Mononuclear cell (primary cell): ENCODE results near the gene SLC35B1. TPM values are rescaled to one million over a fixed set of nuclear protein-coding genes. Genes with fewer than 3 reads are reported as not detected.

ENCODE experiments used
- H3K27me3 ChIP-seq: 2 replicates; pipeline ENCODE4 v1.6.0; 2011; ENCODE audit warnings: low read length, control low read depth; ENCODE audit not compliant: insufficient read depth
- H3K4me1 ChIP-seq: 2 replicates; pipeline ENCODE4 v1.5.1; 2011; ENCODE audit warnings: mild to moderate bottlenecking, low read length, control low read depth; ENCODE audit not compliant: insufficient read depth
- H3K4me3 ChIP-seq: 2 replicates; pipeline ENCODE4 v1.5.1; 2011; ENCODE audit warnings: mild to moderate bottlenecking, low read length, moderate library complexity
- H3K9me3 ChIP-seq: 2 replicates; pipeline ENCODE4 v1.5.1; 2011; ENCODE audit warnings: low read depth, mild to moderate bottlenecking, control low read depth, low read length
- total RNA-seq: library from RNA; depleted of rRNA; stranded (reverse); fragments of >200 nt; gene quantifications from one replicate; pipeline ENCODE4 v1.2.3, GENCODE V29; 2012

The SLC35B1 gene
- total RNA-seq = 38.7 TPM

GRCh38 chr17:49707608-49708514 is at the start of gene SLC35B1:
Gene SLC35B1, minus strand, starts transcription at chr17:49707964. Its CDS starts 131 bp downstream, at chr17:49707833.
- Histone ChIP-seq H3K9me3 (no peaks in the 10 kb centered on the region), H3K4me3 (peak within 1 kb of the TSS; percentile 93), H3K27me3 (no peaks in the 10 kb centered on the region), H3K4me1 (peaks cover 33% of the 10 kb centered on the region)

GRCh38 chr17:49757151-49757777 is 49.5 kb upstream of the SLC35B1 start:
- Histone ChIP-seq H3K4me3 (no peak overlapping the region), H3K4me1 (peaks cover 86% of the 10 kb centered on the region), H3K27me3 (no peaks in the 10 kb centered on the region), H3K9me3 (no peaks in the 10 kb centered on the region)

- peaks cover 83% of the 10 kb centered on the region for H3K4me1 ChIP-seq
- no peak overlapping the region for H3K4me3 ChIP-seq
- H3K9me3 ChIP-seq = no peaks in the 10 kb centered on the region
- no peaks in the 10 kb centered on the region for H3K27me3 ChIP-seq
These were observed 48.8 kb upstream of the SLC35B1 start for GRCh38 chr17:49756323-49757150.

GRCh38 chr17:49755663-49756283 is 48.0 kb upstream of the SLC35B1 start:
- H3K4me1 ChIP-seq = peaks cover 75% of the 10 kb centered on the region
- no peaks in the 10 kb centered on the region for H3K27me3 ChIP-seq
- H3K4me3 ChIP-seq = no peak overlapping the region
- H3K9me3 ChIP-seq = no peaks in the 10 kb centered on the region

- Histone ChIP-seq H3K9me3 (no peaks in the 10 kb centered on the region), H3K4me1 (peaks cover 74% of the 10 kb centered on the region), H3K27me3 (no peaks in the 10 kb centered on the region), H3K4me3 (no peak overlapping the region)
These were observed 46.2 kb upstream of the SLC35B1 start for GRCh38 chr17:49753959-49754391.

GRCh38 chr17:49752508-49752907 is 44.7 kb upstream of the SLC35B1 start:
- Histone ChIP-seq H3K4me1 (peaks cover 77% of the 10 kb centered on the region), H3K27me3 (no peaks in the 10 kb centered on the region), H3K9me3 (no peaks in the 10 kb centered on the region), H3K4me3 (no peak overlapping the region)

GRCh38 chr17:49749730-49750129 is 42.0 kb upstream of the SLC35B1 start:
- H3K27me3 ChIP-seq = no peaks in the 10 kb centered on the region

GRCh38 chr17:49748791-49749190 is 41.0 kb upstream of the SLC35B1 start:
- peaks cover 87% of the 10 kb centered on the region for H3K4me1 ChIP-seq
- H3K9me3 ChIP-seq = no peaks in the 10 kb centered on the region
- H3K27me3 ChIP-seq = no peaks in the 10 kb centered on the region
- H3K4me3 ChIP-seq = no peak overlapping the region

More at GRCh38 chr17:49749730-49750129, 42.0 kb upstream of the SLC35B1 start:
- Histone ChIP-seq H3K9me3 (no peaks in the 10 kb centered on the region), H3K4me1 (peaks cover 82% of the 10 kb centered on the region), H3K4me3 (no peak overlapping the region)

GRCh38 chr17:49748223-49748622 is 40.5 kb upstream of the SLC35B1 start:
- Histone ChIP-seq H3K4me1 (peaks cover 87% of the 10 kb centered on the region), H3K27me3 (no peaks in the 10 kb centered on the region), H3K4me3 (no peak overlapping the region), H3K9me3 (no peaks in the 10 kb centered on the region)

GRCh38 chr17:49747632-49748031 is 39.9 kb upstream of the SLC35B1 start:
- Histone ChIP-seq H3K27me3 (no peaks in the 10 kb centered on the region), H3K4me1 (peaks cover 87% of the 10 kb centered on the region), H3K4me3 (no peak overlapping the region), H3K9me3 (no peaks in the 10 kb centered on the region)

GRCh38 chr17:49746791-49747490 is 39.2 kb upstream of the SLC35B1 start:
- H3K27me3 ChIP-seq = no peaks in the 10 kb centered on the region
- H3K9me3 ChIP-seq = no peaks in the 10 kb centered on the region
- peaks cover 87% of the 10 kb centered on the region for H3K4me1 ChIP-seq
- peak overlapping the region; percentile 21 for H3K4me3 ChIP-seq

GRCh38 chr17:49745175-49746139 is 37.7 kb upstream of the SLC35B1 start:
- Histone ChIP-seq H3K27me3 (no peaks in the 10 kb centered on the region), H3K4me3 (no peak overlapping the region), H3K4me1 (peaks cover 100% of the 10 kb centered on the region), H3K9me3 (no peaks in the 10 kb centered on the region)

GRCh38 chr17:49742166-49742638 is 34.4 kb upstream of the SLC35B1 start:
- H3K9me3 ChIP-seq = no peaks in the 10 kb centered on the region
- H3K27me3 ChIP-seq = no peaks in the 10 kb centered on the region
- peak overlapping the region; percentile 2 for H3K4me3 ChIP-seq
- H3K4me1 ChIP-seq = peaks cover 99% of the 10 kb centered on the region
